ENCODE measurements around the gene HNRNPR. TPM values are rescaled to one million over a fixed set of nuclear protein-coding genes. Genes with fewer than 3 reads are reported as not detected.

Gene HNRNPR
- total and polyA plus RNA-seq, 9 of the 15 experiments (the other 6 are each of a cell fraction or from before 2014, with no cell fraction given) = 80.9 to 372 (median 301) TPM

DNA sequence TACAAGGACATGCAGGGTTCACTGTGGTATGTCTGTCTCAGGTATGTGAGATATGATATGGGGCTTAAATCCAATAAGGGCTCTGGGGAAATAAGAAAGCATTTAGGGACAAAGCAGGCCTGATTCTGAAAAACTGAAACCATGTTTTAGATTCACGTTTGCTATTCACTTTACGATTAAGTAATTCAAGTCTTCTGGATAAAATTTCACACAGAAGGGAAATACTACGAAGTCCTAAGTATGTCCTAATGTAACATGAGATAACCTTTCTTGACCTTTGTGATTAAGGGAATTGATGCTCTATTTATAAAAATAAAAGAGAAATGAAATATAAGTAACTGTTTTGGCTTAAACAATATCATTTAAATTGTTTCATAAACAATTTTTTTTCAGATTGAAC is 55.4 kb downstream of the HNRNPR start:
- DNase-seq (ENCODE audit: extremely low read depth in 1 of 4, low spot score in 3 of 4) (no peak), FAIRE-seq (peak; percentile 52), ATAC-seq (no peak)
- WGBS (ENCODE audit: insufficient coverage, low coverage, missing lambda C conversion rate) = 89% methylated on average over 3 of the region's 3 CpGs
- ChIA-PET CTCF (ENCODE audit: low intra/inter-chr PET ratio) (no interaction called here), POLR2A (no interaction called here)
- in situ Hi-C loops (cut with MboI) = no loop called here
- no peak overlapping the region for H3K4me2 ChIP-seq (ENCODE audit: insufficient read depth, low read length)
- intact Hi-C loops (cut with micrococcal nuclease) = loop anchor here (10.0 kb wide), 1 partner anchor 116 kb away; no protein-coding TSS in a partner anchor
- no peak overlapping the region for H2AFZ ChIP-seq (ENCODE audit: low read depth, low read length)
- no peaks in the 10 kb centered on the region for H3K4me1 ChIP-seq (replicated peaks in 1 of 2; ENCODE audit: control insufficient read depth in 2 of 2, insufficient read depth in 2 of 2, low read length in 2 of 2)
- no peak for TF ChIP-seq PCBP1 (IDR thresholded peaks at IDR 0.05; ENCODE audit: low read depth, low read length, poor library complexity, severe bottlenecking)
- no peak for TF ChIP-seq EGR1 (conservative IDR thresholded peaks at IDR 0.05)
- TF ChIP-seq SMAD3 (CRISPR knock-in tag; conservative IDR thresholded peaks at IDR 0.05) = no peak
- no peak for TF ChIP-seq ARID1B (IDR thresholded peaks at IDR 0.05)
- no peak for TF ChIP-seq KAT2B (IDR thresholded peaks at IDR 0.05; ENCODE audit: low read depth, low read length)
- no peak for TF ChIP-seq MAZ (CRISPR knock-in tag; conservative IDR thresholded peaks at IDR 0.05 in 1 of 2, IDR thresholded peaks at IDR 0.05 in 1 of 2)
- no peak for TF ChIP-seq ZNF436 (CRISPR knock-in tag; IDR thresholded peaks at IDR 0.05)
- TF ChIP-seq KAT7 (CRISPR knock-in tag; IDR thresholded peaks at IDR 0.05; ENCODE audit: borderline replicate concordance) = no peak
- TF ChIP-seq CBX3 (IDR thresholded peaks at IDR 0.05; ENCODE audit: borderline replicate concordance in 1 of 2, low read length in 2 of 2) = no peak
- H3K9me3 ChIP-seq (replicated peaks; ENCODE audit: control insufficient read depth, insufficient read depth, low read depth, low read length) = no peaks in the 10 kb centered on the region
- no peak overlapping the region for H3K4me3 ChIP-seq
- no peaks in the 10 kb centered on the region for H4K20me1 ChIP-seq (replicated peaks; ENCODE audit: control insufficient read depth, insufficient read depth, low read length)
- BruUV-seq (replicated peaks) = no TSS peak
- no peaks in the 10 kb centered on the region for H3K79me2 ChIP-seq (ENCODE audit: control insufficient read depth, insufficient read depth, low read length)
- no peaks in the 10 kb centered on the region for H3K27me3 ChIP-seq (ENCODE audit: control insufficient read depth in 2 of 2, insufficient read depth in 2 of 2, low read length in 2 of 2)
- no peak overlapping the region for H3K27ac ChIP-seq (ENCODE audit: extremely low read depth, low read depth, low read length)
- peaks cover 56% of the 10 kb centered on the region; the same call in 2 of the 3 replicates for H3K36me3 ChIP-seq (ENCODE audit: control insufficient read depth, insufficient read depth, low read length)
- H3K9ac ChIP-seq (ENCODE audit: insufficient read depth in 1 of 2, low read depth in 2 of 2, low read length in 2 of 2) = no peak overlapping the region
- H3K9me1 ChIP-seq (ENCODE audit: control insufficient read depth, insufficient read depth, low read length) = no peaks in the 10 kb centered on the region

All from K562 (cell line).